HG02623 (cell line): ENCODE results near the gene KIF26B.

Experiments
- ATAC-seq: cut with Tn5 transposase; IDR thresholded peaks from one replicate; pipeline ENCODE4 v1.9.1; 2021; ENCODE audit warnings: moderate library complexity; ENCODE audit not compliant: unreplicated experiment

The KIF26B gene

GRCh38 chr1:245205864-245206263 lies 51.1 kb downstream of the KIF26B start:
- ATAC-seq, result no peak

GRCh38 chr1:245207056-245207638 lies 52.4 kb downstream of the KIF26B start:
- no peak for ATAC-seq

GRCh38 chr1:245207801-245208200 lies 53.0 kb downstream of the KIF26B start:
- no peak for ATAC-seq

- no peak for ATAC-seq
These were observed 55.1 kb downstream of the KIF26B start for GRCh38 chr1:245209658-245210435.

- ATAC-seq, result no peak
These were observed 56.4 kb downstream of the KIF26B start for GRCh38 chr1:245211035-245211749.

GRCh38 chr1:245211761-245212160 lies 57.0 kb downstream of the KIF26B start:
- no peak for ATAC-seq

GRCh38 chr1:245212221-245212710 lies 57.5 kb downstream of the KIF26B start:
- ATAC-seq, result no peak

GRCh38 chr1:245213066-245213831 lies 58.5 kb downstream of the KIF26B start:
- ATAC-seq, result no peak

GRCh38 chr1:245215071-245215470 lies 60.3 kb downstream of the KIF26B start:
- ATAC-seq, result no peak

- no peak for ATAC-seq
These were observed 61.8 kb downstream of the KIF26B start for GRCh38 chr1:245216366-245217115.

GRCh38 chr1:245217853-245218608 lies 63.2 kb downstream of the KIF26B start:
- no peak for ATAC-seq

- no peak for ATAC-seq
These were observed 65.7 kb downstream of the KIF26B start for GRCh38 chr1:245220381-245220985.

GRCh38 chr1:245221805-245222204 lies 67.0 kb downstream of the KIF26B start:
- ATAC-seq, result no peak

GRCh38 chr1:245222931-245223595 lies 68.3 kb downstream of the KIF26B start:
- no peak for ATAC-seq

- no peak for ATAC-seq
These were observed 70.8 kb downstream of the KIF26B start for GRCh38 chr1:245225322-245226202.

- ATAC-seq, result no peak
These were observed 71.4 kb downstream of the KIF26B start for GRCh38 chr1:245226203-245226499.

GRCh38 chr1:245229051-245229450 lies 74.3 kb downstream of the KIF26B start:
- ATAC-seq, result no peak

GRCh38 chr1:245232931-245233330 lies 78.1 kb downstream of the KIF26B start:
- ATAC-seq, result no peak
